GM12874 (cell line): ENCODE measurements around the gene CDH18.

ENCODE experiments used
- TF ChIP-seq, protein P1 (sequence below): IDR thresholded peaks from 2 replicates; pipeline ENCODE4 v1.5.1; 2011; ENCODE audit warnings: low read depth, mild to moderate bottlenecking, control low read depth, low read length, moderate library complexity; ENCODE audit not compliant: insufficient read depth

The CDH18 gene

DNA sequence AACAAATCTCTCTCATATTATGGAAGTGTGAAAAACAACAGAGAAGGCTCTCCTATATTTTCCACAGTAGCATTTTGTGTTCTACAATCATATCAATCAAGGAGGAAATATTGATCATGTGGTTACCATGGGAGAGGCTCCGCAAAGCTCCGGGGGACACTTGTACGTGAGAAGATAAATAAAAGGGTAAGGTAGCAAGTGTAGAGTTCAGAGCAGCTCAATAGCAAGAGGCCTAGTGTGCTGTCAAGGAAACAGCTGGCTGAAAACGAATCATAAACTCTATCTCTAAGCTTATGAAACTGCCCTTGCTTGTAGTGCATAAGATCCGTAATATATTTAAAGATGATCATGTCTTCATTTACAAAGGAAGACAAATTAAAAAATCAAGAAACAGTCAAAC lies 57.5 kb downstream of the CDH18 start:
- TF ChIP-seq, protein P1, sequence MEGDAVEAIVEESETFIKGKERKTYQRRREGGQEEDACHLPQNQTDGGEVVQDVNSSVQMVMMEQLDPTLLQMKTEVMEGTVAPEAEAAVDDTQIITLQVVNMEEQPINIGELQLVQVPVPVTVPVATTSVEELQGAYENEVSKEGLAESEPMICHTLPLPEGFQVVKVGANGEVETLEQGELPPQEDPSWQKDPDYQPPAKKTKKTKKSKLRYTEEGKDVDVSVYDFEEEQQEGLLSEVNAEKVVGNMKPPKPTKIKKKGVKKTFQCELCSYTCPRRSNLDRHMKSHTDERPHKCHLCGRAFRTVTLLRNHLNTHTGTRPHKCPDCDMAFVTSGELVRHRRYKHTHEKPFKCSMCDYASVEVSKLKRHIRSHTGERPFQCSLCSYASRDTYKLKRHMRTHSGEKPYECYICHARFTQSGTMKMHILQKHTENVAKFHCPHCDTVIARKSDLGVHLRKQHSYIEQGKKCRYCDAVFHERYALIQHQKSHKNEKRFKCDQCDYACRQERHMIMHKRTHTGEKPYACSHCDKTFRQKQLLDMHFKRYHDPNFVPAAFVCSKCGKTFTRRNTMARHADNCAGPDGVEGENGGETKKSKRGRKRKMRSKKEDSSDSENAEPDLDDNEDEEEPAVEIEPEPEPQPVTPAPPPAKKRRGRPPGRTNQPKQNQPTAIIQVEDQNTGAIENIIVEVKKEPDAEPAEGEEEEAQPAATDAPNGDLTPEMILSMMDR: no peak

DNA sequence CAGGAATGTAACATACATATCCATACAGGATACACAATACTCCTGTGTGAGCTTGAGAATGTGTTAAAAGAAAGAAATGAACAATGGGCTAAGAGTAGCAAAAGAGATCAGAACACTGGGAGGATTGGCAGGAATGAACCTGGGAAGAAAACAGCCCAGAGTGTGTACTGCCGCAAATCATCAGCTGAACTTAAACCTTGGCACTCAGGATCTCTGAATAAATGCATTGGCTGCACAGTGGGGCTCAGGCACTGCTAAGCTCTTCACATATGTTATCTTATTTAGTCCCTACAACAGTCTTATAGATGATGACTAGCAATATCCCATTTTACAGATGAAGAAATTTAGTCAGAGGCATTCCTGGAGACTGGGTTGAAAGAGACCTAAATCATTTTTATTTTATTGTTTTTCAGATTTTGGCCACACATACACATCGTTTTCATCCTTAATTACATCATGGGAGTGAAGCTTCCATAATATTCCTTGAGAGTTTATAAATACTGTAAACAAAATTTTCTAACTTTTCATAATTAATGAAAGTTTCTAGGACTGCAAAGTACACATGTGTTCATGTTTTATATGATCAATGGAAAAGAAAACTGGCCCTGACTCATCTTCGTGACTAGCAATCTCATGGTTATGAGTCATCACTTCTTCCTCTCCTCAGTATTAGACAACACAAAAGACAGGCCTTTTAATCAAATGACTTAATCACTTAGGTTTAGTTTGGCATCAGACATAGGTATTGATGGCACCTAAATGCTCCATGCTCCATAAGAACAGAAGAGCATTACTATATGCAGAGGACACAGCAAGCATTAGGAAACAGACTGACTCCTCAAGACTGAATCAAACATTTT lies 59.2 kb downstream of the CDH18 start:
- TF ChIP-seq, protein P1: no peak

DNA sequence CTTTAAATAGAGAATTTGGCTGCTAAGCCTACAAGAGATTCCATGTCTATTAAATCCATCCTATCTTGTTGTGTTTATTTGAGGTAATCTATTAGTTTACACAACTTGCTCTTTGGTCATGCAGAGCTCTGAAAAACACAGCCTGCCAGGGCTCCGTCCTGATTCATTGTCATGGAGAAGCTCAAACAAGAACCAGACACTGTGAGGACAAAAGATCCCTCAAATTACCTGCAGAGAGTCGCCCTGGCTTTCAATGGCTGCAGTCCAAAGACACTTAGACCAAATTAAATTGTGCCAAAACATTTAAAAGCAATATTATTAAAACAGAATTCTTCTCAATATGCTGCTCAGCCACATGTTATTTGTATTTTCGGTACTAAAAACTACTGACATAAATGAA lies 60.1 kb downstream of the CDH18 start:
- TF ChIP-seq, protein P1: no peak

DNA sequence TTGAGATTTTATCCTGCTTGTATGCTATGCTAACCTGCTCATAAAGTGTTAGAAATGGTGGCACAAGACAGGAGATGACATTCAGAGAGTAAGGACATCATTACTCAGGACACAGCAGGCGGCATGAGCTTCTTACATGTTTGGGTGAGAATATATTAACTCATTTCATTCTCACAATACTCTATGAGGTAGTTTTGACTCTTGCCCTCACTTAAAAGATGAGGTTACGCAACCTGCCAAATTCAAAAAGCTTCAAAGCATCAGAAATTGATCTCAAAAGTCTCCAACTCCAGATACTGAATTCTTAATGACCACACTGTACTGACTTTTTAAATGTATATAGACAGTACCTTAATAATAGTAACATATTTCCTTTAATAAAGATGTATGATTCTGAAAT lies 60.8 kb downstream of the CDH18 start:
- TF ChIP-seq, protein P1: no peak

DNA sequence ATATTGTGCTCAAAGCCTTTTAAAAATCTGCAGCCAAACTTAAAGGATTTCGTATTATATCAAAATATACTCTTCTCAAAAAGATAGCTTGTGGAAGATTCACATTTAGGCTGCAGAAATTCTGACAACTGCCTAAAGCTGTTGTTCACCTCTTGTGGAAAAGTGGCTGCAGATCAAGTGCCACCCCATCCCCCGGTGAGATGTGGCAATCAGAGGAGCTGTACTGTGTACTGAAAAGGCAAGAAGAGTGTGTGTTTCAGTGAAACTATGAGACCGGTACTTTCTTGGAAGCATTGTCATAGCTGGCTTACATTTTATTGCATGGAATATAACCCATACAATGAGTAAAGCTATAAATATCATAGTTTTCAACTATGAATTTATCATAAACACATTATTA lies 64.3 kb downstream of the CDH18 start:
- TF ChIP-seq, protein P1: no peak

DNA sequence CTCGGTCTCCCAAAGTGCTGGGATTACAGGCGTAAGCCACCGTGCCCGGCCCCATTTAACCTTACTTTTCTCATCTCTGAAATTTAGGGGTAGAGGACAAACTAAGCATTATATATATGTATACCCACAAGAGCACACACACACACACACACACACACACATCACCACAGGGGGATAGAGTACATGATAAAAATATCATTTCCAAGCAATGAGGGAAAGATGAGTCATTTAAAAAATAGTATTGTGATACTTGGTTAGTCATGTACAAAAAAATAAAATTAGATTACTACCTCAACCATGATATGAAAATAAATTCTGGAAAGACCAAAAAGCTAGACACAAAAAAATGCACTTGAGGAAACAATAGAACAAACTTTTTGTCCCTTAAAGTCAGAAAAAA lies 67.2 kb downstream of the CDH18 start:
- TF ChIP-seq, protein P1: no peak

DNA sequence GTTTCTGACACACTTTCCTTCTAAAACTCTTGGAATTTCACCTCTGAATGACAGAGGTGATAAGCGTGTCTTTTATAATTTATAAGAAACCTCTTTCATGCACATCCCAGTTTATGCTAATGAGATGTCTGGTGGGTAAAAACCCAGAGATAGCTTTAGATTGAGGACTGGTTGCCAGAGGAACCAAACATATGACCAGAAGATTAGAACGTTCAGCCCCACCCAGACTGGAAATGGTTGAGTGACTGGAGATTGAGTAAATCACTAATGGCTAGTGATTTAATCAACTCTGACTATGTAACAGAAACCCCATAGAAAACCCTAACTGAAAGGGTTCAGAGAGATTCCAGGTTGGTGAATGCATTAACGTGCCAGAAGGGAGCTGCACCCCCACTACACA lies 69.2 kb downstream of the CDH18 start:
- TF ChIP-seq, protein P1: no peak
